DND-41 (cell line): ENCODE results near the gene AATK.
A peak's percentile ranks its signal among the peaks of the same experiment; 100 is the strongest.

ENCODE experiments used
- ATAC-seq: fragments of 200-7000 bp; cut with Tn5 transposase; 3 replicates; pipeline ENCODE4 v1.9.1; 2021; ENCODE audit warnings: low read depth; ENCODE audit not compliant: insufficient read depth
- DNase-seq: peaks from one replicate; pipeline ENCODE4 v3.0.0-alpha.2; 2020
- H2AFZ ChIP-seq: 2 replicates; pipeline ENCODE4 v1.6.0; 2012; ENCODE audit warnings: low read depth, low read length
- H3K27ac ChIP-seq: 2 replicates; pipeline ENCODE4 v1.5.1; 2012; ENCODE audit warnings: low read length, inconsistent platforms
- H3K27me3 ChIP-seq: fragments of 200-600 bp; sonication (generic); 2 replicates; pipeline ENCODE4 v1.6.0; 2012; ENCODE audit warnings: low read length, mild to moderate bottlenecking, inconsistent platforms; ENCODE audit not compliant: insufficient read depth, poor library complexity
- H3K36me3 ChIP-seq: 2 replicates; pipeline ENCODE4 v1.5.1; 2012; ENCODE audit warnings: low read length, inconsistent platforms; ENCODE audit not compliant: insufficient read depth
- H3K4me1 ChIP-seq: 2 replicates; pipeline ENCODE4 v1.5.1; 2012; ENCODE audit warnings: mild to moderate bottlenecking, low read length; ENCODE audit not compliant: insufficient read depth
- H3K4me2 ChIP-seq: 2 replicates; pipeline ENCODE4 v1.6.0; 2012; ENCODE audit warnings: mild to moderate bottlenecking, moderate library complexity, low read length, inconsistent platforms; ENCODE audit not compliant: insufficient read depth
- H3K4me3 ChIP-seq, 2 experiments: fragments of 200-600 bp in 1 of 2; shearing (Covaris generic) in 1 of 2; 2 replicates each; pipeline ENCODE4 v1.5.1; 2012 to 2016; ENCODE audit warnings: inconsistent platforms in 2 of 2, low read length in 2 of 2, mild to moderate bottlenecking in 2 of 2, low read depth in 1 of 2, moderate library complexity in 1 of 2
- H3K79me2 ChIP-seq: 2 replicates; pipeline ENCODE4 v1.6.0; 2012; ENCODE audit warnings: low read length, inconsistent platforms; ENCODE audit not compliant: insufficient read depth
- H3K9ac ChIP-seq: 2 replicates; pipeline ENCODE4 v1.6.0; 2012; ENCODE audit warnings: low read depth, mild to moderate bottlenecking, inconsistent platforms, low read length, moderate library complexity
- H3K9me3 ChIP-seq: 2 replicates; pipeline ENCODE4 v1.5.1; 2012; ENCODE audit warnings: low read length, moderate library complexity, mild to moderate bottlenecking, inconsistent platforms; ENCODE audit not compliant: insufficient read depth, severe bottlenecking
- H4K20me1 ChIP-seq: 2 replicates; pipeline ENCODE4 v1.6.0; 2012; ENCODE audit warnings: low read length; ENCODE audit not compliant: insufficient read depth
- CTCF ChIP-seq: IDR thresholded peaks from 2 replicates; pipeline ENCODE4 v1.5.1; 2012; ENCODE audit warnings: borderline replicate concordance, low read length, moderate library complexity, mild to moderate bottlenecking; ENCODE audit not compliant: poor library complexity, severe bottlenecking; ENCODE audit errors: extremely low read depth
- EZH2 ChIP-seq: IDR thresholded peaks from 3 replicates; pipeline ENCODE4 v1.6.1; 2012; ENCODE audit warnings: borderline replicate concordance, low read depth, mild to moderate bottlenecking, moderate library complexity, low read length, inconsistent platforms; ENCODE audit not compliant: severe bottlenecking

AATK gene

GRCh38 chr17:81207610-81208581 is 41.9 kb upstream of the AATK start:
- no peak for TF ChIP-seq CTCF
- no peak for TF ChIP-seq EZH2
- Histone ChIP-seq H4K20me1 (peaks cover 26% of the 10 kb centered on the region), H3K36me3 (peaks cover 49% of the 10 kb centered on the region), H3K27me3 (no peaks in the 10 kb centered on the region), H3K9me3 (no peaks in the 10 kb centered on the region), H3K27ac (no peak overlapping the region), H3K79me2 (peaks cover 3% of the 10 kb centered on the region; the same call in 1 of the 2 replicates), H3K4me3 (no peak overlapping the region), H2AFZ (no peak overlapping the region), H3K4me2 (no peak overlapping the region), H3K4me1 (no peaks in the 10 kb centered on the region), H3K9ac (no peak overlapping the region)
- ATAC-seq: peak; percentile 73
- DNase-seq: peak; percentile 53

GRCh38 chr17:81206657-81207056 is 40.6 kb upstream of the AATK start:
- ATAC-seq: no peak
- Histone ChIP-seq H3K9me3 (no peaks in the 10 kb centered on the region), H3K79me2 (no peaks in the 10 kb centered on the region), H3K27me3 (no peaks in the 10 kb centered on the region), H3K4me2 (no peak overlapping the region), H3K4me1 (no peaks in the 10 kb centered on the region), H3K9ac (no peak overlapping the region), H2AFZ (no peak overlapping the region), H4K20me1 (peaks cover 20% of the 10 kb centered on the region; the same call in 1 of the 2 replicates), H3K36me3 (peaks cover 51% of the 10 kb centered on the region), H3K4me3 (no peak overlapping the region), H3K27ac (no peak overlapping the region)
- TF ChIP-seq EZH2 (no peak), CTCF (no peak)
- no peak for DNase-seq

- H3K27ac ChIP-seq: no peak overlapping the region
- H2AFZ ChIP-seq: no peak overlapping the region
- peaks cover 51% of the 10 kb centered on the region for H3K36me3 ChIP-seq
- H3K4me2 ChIP-seq: no peak overlapping the region
- TF ChIP-seq EZH2 (no peak), CTCF (no peak)
- ATAC-seq: no peak
- no peak overlapping the region for H3K4me3 ChIP-seq
- no peak overlapping the region for H3K9ac ChIP-seq
- no peak for DNase-seq
- H3K79me2 ChIP-seq: no peaks in the 10 kb centered on the region
- peaks cover 16% of the 10 kb centered on the region; the same call in 1 of the 2 replicates for H4K20me1 ChIP-seq
- H3K4me1 ChIP-seq: no peaks in the 10 kb centered on the region
- no peaks in the 10 kb centered on the region for H3K9me3 ChIP-seq
- H3K27me3 ChIP-seq: no peaks in the 10 kb centered on the region
Measured at GRCh38 chr17:81206166-81206565, 40.1 kb upstream of the AATK start.
